H9 (cell line): Measurements from ENCODE around the gene SORBS1. TPM values are rescaled to one million over a fixed set of nuclear protein-coding genes. Genes with fewer than 3 reads are reported as not detected.

ENCODE experiments used
- DNase-seq: peaks from one replicate; pipeline ENCODE4 v3.0.0-alpha.2; 2017
- H2AFZ ChIP-seq: one replicate; pipeline ENCODE4 v1.6.1; 2013; ENCODE audit warnings: mild to moderate bottlenecking, low read length, control low read depth, moderate library complexity
- H2AK5ac ChIP-seq: 2 replicates; pipeline ENCODE4 v1.6.1; 2013; ENCODE audit warnings: low read length, control low read depth, mixed read lengths; ENCODE audit not compliant: insufficient read length
- H2BK120ac ChIP-seq: one replicate; pipeline ENCODE4 v1.6.1; 2013; ENCODE audit warnings: low read depth, mild to moderate bottlenecking, low read length, control low read depth, inconsistent platforms; ENCODE audit not compliant: poor library complexity, severe bottlenecking
- H2BK12ac ChIP-seq: 2 replicates; pipeline ENCODE4 v1.6.1; 2013; ENCODE audit warnings: low read length, control low read depth, mixed read lengths, low read depth; ENCODE audit not compliant: insufficient read length
- H2BK15ac ChIP-seq: 2 replicates; pipeline ENCODE4 v1.6.1; 2013; ENCODE audit warnings: low read depth, low read length, control low read depth
- H2BK20ac ChIP-seq: one replicate; pipeline ENCODE4 v1.6.1; 2013; ENCODE audit warnings: low read depth, mild to moderate bottlenecking, low read length, control low read depth, inconsistent platforms; ENCODE audit not compliant: poor library complexity, severe bottlenecking
- H2BK5ac ChIP-seq: 2 replicates; pipeline ENCODE4 v1.6.1; 2013; ENCODE audit warnings: low read length, control low read depth, mixed read lengths; ENCODE audit not compliant: insufficient read length
- H3K14ac ChIP-seq: 2 replicates; pipeline ENCODE4 v1.6.1; 2013; ENCODE audit warnings: low read length, control low read depth; ENCODE audit not compliant: insufficient read depth
- H3K18ac ChIP-seq: 2 replicates; pipeline ENCODE4 v1.6.1; 2013; ENCODE audit warnings: low read depth, mild to moderate bottlenecking, mixed read lengths, low read length, control low read depth; ENCODE audit not compliant: insufficient read length
- H3K23ac ChIP-seq: 2 replicates; pipeline ENCODE4 v1.6.1; 2013; ENCODE audit warnings: low read length, control low read depth, mixed read lengths, low read depth; ENCODE audit not compliant: insufficient read length
- H3K23me2 ChIP-seq: 2 replicates; pipeline ENCODE4 v1.6.1; 2013; ENCODE audit warnings: low read depth, mild to moderate bottlenecking, mixed read lengths, low read length, control low read depth; ENCODE audit not compliant: insufficient read length, poor library complexity, severe bottlenecking
- H3K27ac ChIP-seq: 2 replicates; pipeline ENCODE4 v1.5.1; 2013; ENCODE audit warnings: low read length, control low read depth, mixed read lengths, low read depth; ENCODE audit not compliant: insufficient read length
- H3K27me3 ChIP-seq: 2 replicates; pipeline ENCODE4 v1.6.1; 2013; ENCODE audit warnings: low read length, control low read depth, inconsistent platforms; ENCODE audit not compliant: insufficient read depth
- H3K4ac ChIP-seq: 2 replicates; pipeline ENCODE4 v1.6.1; 2013; ENCODE audit warnings: low read depth, mild to moderate bottlenecking, control low read depth, inconsistent platforms, low read length, moderate library complexity
- H3K4me1 ChIP-seq: 2 replicates; pipeline ENCODE4 v1.6.1; 2013; ENCODE audit warnings: low read length, control low read depth, inconsistent platforms; ENCODE audit not compliant: insufficient read depth
- H3K4me2 ChIP-seq: 2 replicates; pipeline ENCODE4 v1.6.1; 2013; ENCODE audit warnings: low read length, control low read depth, mixed read lengths; ENCODE audit not compliant: insufficient read length, insufficient read depth
- H3K56ac ChIP-seq: 2 replicates; pipeline ENCODE4 v1.6.1; 2013; ENCODE audit warnings: low read depth, mild to moderate bottlenecking, mixed read lengths, low read length, control low read depth; ENCODE audit not compliant: insufficient read length
- H3K79me1 ChIP-seq: 2 replicates; pipeline ENCODE4 v1.6.1; 2013; ENCODE audit warnings: low read depth, mild to moderate bottlenecking, moderate library complexity, low read length, control low read depth, inconsistent platforms; ENCODE audit not compliant: insufficient read depth, poor library complexity, severe bottlenecking
- H3K79me2 ChIP-seq: 2 replicates; pipeline ENCODE4 v1.6.1; 2013; ENCODE audit warnings: low read length, control low read depth, inconsistent platforms; ENCODE audit not compliant: insufficient read depth
- H3K9ac ChIP-seq: 2 replicates; pipeline ENCODE4 v1.6.1; 2013; ENCODE audit warnings: low read length, control low read depth, mixed read lengths; ENCODE audit not compliant: insufficient read length; ENCODE audit errors: extremely low read depth
- H3K9me3 ChIP-seq: one replicate; pipeline ENCODE4 v1.6.1; 2013; ENCODE audit warnings: low read depth, low read length, inconsistent platforms; ENCODE audit not compliant: control insufficient read depth
- H3T11ph ChIP-seq: one replicate; pipeline ENCODE4 v1.6.1; 2013; ENCODE audit warnings: mild to moderate bottlenecking, low read length, control low read depth, inconsistent platforms
- H4K20me1 ChIP-seq: one replicate; pipeline ENCODE4 v1.6.1; 2013; ENCODE audit not compliant: control insufficient read depth, insufficient read length, insufficient read depth
- H4K5ac ChIP-seq: 2 replicates; pipeline ENCODE4 v1.6.1; 2013; ENCODE audit warnings: low read depth, mild to moderate bottlenecking, mixed read lengths, low read length, control low read depth; ENCODE audit not compliant: insufficient read length
- H4K8ac ChIP-seq: replicated peaks from 2 replicates; pipeline ENCODE4 v1.6.1; 2013; ENCODE audit warnings: low read length, control low read depth, mixed read lengths, low read depth; ENCODE audit not compliant: insufficient read length
- H4K91ac ChIP-seq: 2 replicates; pipeline ENCODE4 v1.6.1; 2013; ENCODE audit warnings: low read depth, mild to moderate bottlenecking, moderate library complexity, mixed read lengths, low read length, control low read depth; ENCODE audit not compliant: insufficient read length
- H3K27ac Mint-ChIP-seq, 3 experiments: 2 replicates in 2 of 3; 3 replicates in 1 of 3; pipeline ENCODE4 v1.8.0; 2020 to 2021; ENCODE audit warnings: mixed read lengths in 3 of 3, mild to moderate bottlenecking in 1 of 3, moderate library complexity in 1 of 3
- H3K27me3 Mint-ChIP-seq: 2 replicates; pipeline ENCODE4 v1.8.0; 2021; ENCODE audit warnings: low read depth, mild to moderate bottlenecking, moderate library complexity, mixed read lengths
- H3K36me3 Mint-ChIP-seq, 3 experiments: 2 replicates in 2 of 3; 3 replicates in 1 of 3; pipeline ENCODE4 v1.8.0; 2020 to 2021; ENCODE audit warnings: low read depth in 3 of 3, mixed read lengths in 3 of 3; ENCODE audit not compliant: insufficient read depth in 1 of 3
- H3K4me1 Mint-ChIP-seq, 2 experiments: 2 replicates each; pipeline ENCODE4 v1.8.0; 2020; ENCODE audit warnings: mixed read lengths in 2 of 2
- H3K4me3 Mint-ChIP-seq, 2 experiments: 2 replicates in 1 of 2; 3 replicates in 1 of 2; pipeline ENCODE4 v1.8.0; 2020 to 2021; ENCODE audit warnings: mild to moderate bottlenecking in 2 of 2, mixed read lengths in 2 of 2, moderate library complexity in 1 of 2
- H3K9me3 Mint-ChIP-seq, 2 experiments: 2 replicates in 1 of 2; 3 replicates in 1 of 2; pipeline ENCODE4 v1.8.0; 2020; ENCODE audit warnings: mild to moderate bottlenecking in 2 of 2, mixed read lengths in 2 of 2, moderate library complexity in 1 of 2
- CTCF ChIP-seq: fragments of 200-600 bp; sonication (generic); conservative IDR thresholded peaks from 3 replicates; pipeline ENCODE4 v1.8.0; 2021; ENCODE audit warnings: antibody characterized with exemption, mild to moderate bottlenecking
- WGBS: extraction: QIAGEN DNeasy Blood & Tissue Kit; methylation state at CpG from one replicate; pipeline ENCODE4 v1.1.7; 2013; ENCODE audit warnings: missing lambda C conversion rate, low lambda C conversion rate, mixed read lengths; ENCODE audit not compliant: insufficient read length; ENCODE audit errors: extremely low coverage; 5-methylcytosine and 5-hydroxymethylcytosine counted together
- total RNA-seq: library from RNA; stranded (reverse); gene quantifications from 2 replicates; pipeline ENCODE4 v1.2.1, GENCODE V29; 2021

The SORBS1 gene
- total RNA-seq, 1 experiment from 2014 or later, result 24.3 TPM

GRCh38 chr10:95566136-95566535 lies 5.0 kb upstream of the SORBS1 start:
- no peaks in the 10 kb centered on the region for H3K36me3 Mint-ChIP-seq

More at GRCh38 chr10:95566136-95566535, 5.0 kb upstream of the SORBS1 start:
- H2AK5ac ChIP-seq, result no peak overlapping the region
- no peak overlapping the region for H2AFZ ChIP-seq
- no peak overlapping the region for H3K4me2 ChIP-seq
- TF ChIP-seq CTCF, result no peak
- H3K18ac ChIP-seq, result no peak overlapping the region
- no peaks in the 10 kb centered on the region for H3K27me3 ChIP-seq
- no peak overlapping the region for H3T11ph ChIP-seq
- peaks cover 2 to 9% of the 10 kb centered on the region in 2 experiments; a peak in 2 of 4 replicates for H3K4me1 Mint-ChIP-seq
- H4K8ac ChIP-seq, result no peak overlapping the region
- H3K27ac Mint-ChIP-seq, result no peak overlapping the region
- no peaks in the 10 kb centered on the region; the same call in none of the 2 replicates for H3K27me3 Mint-ChIP-seq
- no peaks in the 10 kb centered on the region for H3K79me1 ChIP-seq
- H4K20me1 ChIP-seq, result no peaks in the 10 kb centered on the region
- H2BK15ac ChIP-seq, result no peak overlapping the region
- H3K9ac ChIP-seq, result no peak overlapping the region
- no peak overlapping the region for H3K4ac ChIP-seq
- DNase-seq, result no peak
- no peak overlapping the region for H2BK20ac ChIP-seq
- no peaks in the 10 kb centered on the region for H3K23me2 ChIP-seq
- no peak overlapping the region for H3K56ac ChIP-seq
- H3K14ac ChIP-seq, result no peak overlapping the region
- no peak overlapping the region for H2BK120ac ChIP-seq
- H2BK12ac ChIP-seq, result no peak overlapping the region
- no CpG with 5 or more reads among the region's 6 CpGs for WGBS
- no peak overlapping the region for H3K23ac ChIP-seq
- H3K79me2 ChIP-seq, result no peaks in the 10 kb centered on the region
- H3K4me1 ChIP-seq, result peaks cover 2% of the 10 kb centered on the region; the same call in 1 of the 2 replicates
- H3K9me3 Mint-ChIP-seq, result 0 out of 5 replicates have a peak, but pooled peaks cover 0 to 2% of the 10 kb centered on the region in 2 experiments
- no peak overlapping the region for H4K91ac ChIP-seq
- H3K27ac ChIP-seq, result no peak overlapping the region
- no peak overlapping the region for H4K5ac ChIP-seq
- no peak overlapping the region for H3K4me3 Mint-ChIP-seq
- no peak overlapping the region for H2BK5ac ChIP-seq
- no peaks in the 10 kb centered on the region for H3K9me3 ChIP-seq
